Measurements from ENCODE around the gene MYOG.

Gene MYOG

GRCh38 chr1:203091199-203091477, 5.3 kb upstream of the MYOG start:
- TF ChIP-seq, protein P1, sequence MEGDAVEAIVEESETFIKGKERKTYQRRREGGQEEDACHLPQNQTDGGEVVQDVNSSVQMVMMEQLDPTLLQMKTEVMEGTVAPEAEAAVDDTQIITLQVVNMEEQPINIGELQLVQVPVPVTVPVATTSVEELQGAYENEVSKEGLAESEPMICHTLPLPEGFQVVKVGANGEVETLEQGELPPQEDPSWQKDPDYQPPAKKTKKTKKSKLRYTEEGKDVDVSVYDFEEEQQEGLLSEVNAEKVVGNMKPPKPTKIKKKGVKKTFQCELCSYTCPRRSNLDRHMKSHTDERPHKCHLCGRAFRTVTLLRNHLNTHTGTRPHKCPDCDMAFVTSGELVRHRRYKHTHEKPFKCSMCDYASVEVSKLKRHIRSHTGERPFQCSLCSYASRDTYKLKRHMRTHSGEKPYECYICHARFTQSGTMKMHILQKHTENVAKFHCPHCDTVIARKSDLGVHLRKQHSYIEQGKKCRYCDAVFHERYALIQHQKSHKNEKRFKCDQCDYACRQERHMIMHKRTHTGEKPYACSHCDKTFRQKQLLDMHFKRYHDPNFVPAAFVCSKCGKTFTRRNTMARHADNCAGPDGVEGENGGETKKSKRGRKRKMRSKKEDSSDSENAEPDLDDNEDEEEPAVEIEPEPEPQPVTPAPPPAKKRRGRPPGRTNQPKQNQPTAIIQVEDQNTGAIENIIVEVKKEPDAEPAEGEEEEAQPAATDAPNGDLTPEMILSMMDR (IDR thresholded peaks at IDR 0.05; ENCODE audit: low read depth, low read length), result no peak
- no peak overlapping the region for H3K4me3 ChIP-seq (replicated peaks in 1 of 2; ENCODE audit: low read depth in 2 of 2, low read length in 2 of 2)
- DNase-seq (ENCODE audit: low read depth in 2 of 2), result no peak

DNA sequence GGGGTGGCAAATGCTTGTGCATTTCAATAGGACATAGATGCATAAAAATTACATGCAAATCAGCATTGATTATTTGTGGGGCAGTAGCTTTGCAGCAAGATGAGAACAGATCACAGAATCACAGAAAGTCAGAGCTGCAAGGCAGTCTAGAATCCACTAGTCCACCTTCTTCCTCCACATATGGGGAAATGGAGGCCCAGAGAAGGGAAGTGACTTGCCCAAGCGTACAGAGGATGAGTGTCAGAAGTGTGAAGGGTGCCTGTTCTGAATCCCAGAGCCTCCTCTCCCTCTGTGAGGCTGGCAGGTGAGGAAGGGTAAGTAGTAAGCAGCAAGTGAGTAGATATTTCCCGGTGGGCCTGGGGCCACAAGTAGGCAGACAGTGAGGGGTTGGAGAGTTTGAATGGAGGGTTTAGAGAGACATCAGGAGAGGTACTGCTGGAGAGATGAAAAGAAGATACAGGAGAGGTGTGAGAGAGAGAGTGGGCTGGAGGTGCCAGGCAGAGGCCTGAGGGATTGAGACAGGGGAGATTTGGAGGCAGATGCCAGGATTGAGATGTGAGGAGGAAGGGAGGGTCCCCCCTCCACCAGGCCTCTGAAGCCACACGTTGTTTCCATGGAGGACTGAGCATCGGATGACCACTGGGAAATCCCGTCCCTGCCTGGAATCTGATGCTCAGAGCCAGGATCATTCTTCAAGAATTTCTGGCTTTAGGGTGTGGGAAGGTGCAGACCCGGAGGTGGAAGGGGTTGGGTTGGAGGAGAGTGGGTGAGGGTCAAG, 4.8 kb upstream of the MYOG start:
- DNase-seq (ENCODE audit: low read depth in 2 of 2), result no peak
- H3K4me3 ChIP-seq (replicated peaks in 1 of 2; ENCODE audit: low read depth in 2 of 2, low read length in 2 of 2), result no peak overlapping the region
- TF ChIP-seq, protein P1 (IDR thresholded peaks at IDR 0.05; ENCODE audit: low read depth, low read length), result no peak

DNA sequence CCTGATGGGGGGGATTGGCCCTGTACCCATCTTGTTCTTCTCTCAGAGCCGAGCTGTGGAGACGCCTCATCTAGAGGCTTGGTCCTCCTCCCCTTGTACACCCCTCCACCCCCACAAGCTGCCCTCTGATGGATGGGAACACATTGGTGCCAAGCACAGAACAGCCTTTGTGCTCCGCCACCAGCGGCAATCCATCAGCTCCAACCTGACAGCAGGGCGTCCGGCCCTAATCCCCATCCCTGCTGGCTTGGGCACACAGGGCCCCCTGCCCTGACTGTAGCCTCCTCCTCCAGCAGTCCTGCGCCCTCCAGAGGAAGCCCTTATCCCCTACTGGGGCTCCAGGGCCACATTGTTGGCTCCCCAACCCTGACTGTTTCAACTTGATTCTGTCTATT, 3.8 kb upstream of the MYOG start:
- DNase-seq (ENCODE audit: low read depth in 2 of 2), result no peak
- TF ChIP-seq, protein P1 (IDR thresholded peaks at IDR 0.05; ENCODE audit: low read depth, low read length), result no peak
- H3K4me3 ChIP-seq (replicated peaks in 1 of 2; ENCODE audit: low read depth in 2 of 2, low read length in 2 of 2), result no peak overlapping the region

- no peak for DNase-seq (ENCODE audit: low read depth in 2 of 2)
Observed at GRCh38 chr1:203089001-203089650, 3.3 kb upstream of the MYOG start.

GRCh38 chr1:203088441-203088840, 2.6 kb upstream of the MYOG start:
- DNase-seq (ENCODE audit: low read depth in 2 of 2), result no peak
- TF ChIP-seq, protein P1 (IDR thresholded peaks at IDR 0.05; ENCODE audit: low read depth, low read length), result no peak
- no peak overlapping the region for H3K4me3 ChIP-seq (replicated peaks in 1 of 2; ENCODE audit: low read depth in 2 of 2, low read length in 2 of 2)

More at GRCh38 chr1:203089001-203089650, 3.3 kb upstream of the MYOG start:
- no peak overlapping the region for H3K4me3 ChIP-seq (replicated peaks in 1 of 2; ENCODE audit: low read depth in 2 of 2, low read length in 2 of 2)
- TF ChIP-seq, protein P1 (IDR thresholded peaks at IDR 0.05; ENCODE audit: low read depth, low read length), result no peak

- no peak overlapping the region for H3K4me3 ChIP-seq (replicated peaks in 1 of 2; ENCODE audit: low read depth in 2 of 2, low read length in 2 of 2)
- TF ChIP-seq, protein P1 (IDR thresholded peaks at IDR 0.05; ENCODE audit: low read depth, low read length), result no peak
- DNase-seq (ENCODE audit: low read depth in 2 of 2), result no peak
Observed at GRCh38 chr1:203086992-203087763, 1.4 kb upstream of the MYOG start.
